GM11168 (cell line): ENCODE data around the gene KRTAP12-2.
"Not testable (repeated sequence)": the region's sequence is repeated elsewhere in the genome, so short reads cannot be mapped to it uniquely, and the experiment has no call there.

Source experiments
- in situ Hi-C: fragments of 300-500 bp; cut with MboI; formaldehyde crosslinking; loops from one replicate; pipeline ENCODE4 v1.12.0; 2022; ENCODE audit warnings: low sequenced_read_pairs; ENCODE audit not compliant: unreplicated experiment

Gene KRTAP12-2

GRCh38 chr21:44653656-44654575 lies 12.8 kb downstream of the KRTAP12-2 start:
- in situ Hi-C loops = no loop called here

GRCh38 chr21:44653123-44653522 lies 13.6 kb downstream of the KRTAP12-2 start:
- in situ Hi-C loops = no loop called here

- in situ Hi-C loops = no loop called here
These were observed 15.6 kb downstream of the KRTAP12-2 start for GRCh38 chr21:44650973-44651675.

GRCh38 chr21:44650265-44650972 lies 16.3 kb downstream of the KRTAP12-2 start:
- in situ Hi-C loops = no loop called here

- in situ Hi-C loops = no loop called here
These were observed 17.1 kb downstream of the KRTAP12-2 start for GRCh38 chr21:44649521-44650100.

- in situ Hi-C loops = no loop called here
These were observed 18.0 kb downstream of the KRTAP12-2 start for GRCh38 chr21:44648557-44649311.

GRCh38 chr21:44647222-44647552 lies 19.5 kb downstream of the KRTAP12-2 start:
- in situ Hi-C loops = no loop called here

- in situ Hi-C loops = not testable (repeated sequence)
These were observed 20.1 kb downstream of the KRTAP12-2 start, which contains the start of gene KRTAP10-11 for GRCh38 chr21:44646366-44647221. KRTAP10-11 (plus strand) TSS chr21:44646414; CDS start chr21:44646459, 45 bp downstream.

- in situ Hi-C loops = no loop called here
These were observed 21.8 kb downstream of the KRTAP12-2 start for GRCh38 chr21:44644878-44645277.

GRCh38 chr21:44643741-44644310 lies 22.9 kb downstream of the KRTAP12-2 start:
- in situ Hi-C loops = no loop called here

GRCh38 chr21:44640761-44641160 lies 26.0 kb downstream of the KRTAP12-2 start:
- in situ Hi-C loops = no loop called here

- in situ Hi-C loops = no loop called here
These were observed 27.4 kb downstream of the KRTAP12-2 start for GRCh38 chr21:44639331-44639655.

GRCh38 chr21:44638506-44639330 lies 28.0 kb downstream of the KRTAP12-2 start:
- in situ Hi-C loops = not testable (repeated sequence)

- in situ Hi-C loops = not testable (repeated sequence)
These were observed 28.8 kb downstream of the KRTAP12-2 start for GRCh38 chr21:44637851-44638348.

- in situ Hi-C loops = no loop called here
These were observed 29.5 kb downstream of the KRTAP12-2 start, which contains the start of gene KRTAP10-10 for GRCh38 chr21:44637018-44637850. KRTAP10-10 (plus strand) TSS chr21:44637356; CDS start chr21:44637418, 62 bp downstream.

- in situ Hi-C loops = no loop called here
These were observed 30.3 kb downstream of the KRTAP12-2 start for GRCh38 chr21:44636209-44637017.
